DOHH2 (cell line): ENCODE results near the gene CHPT1.

Experiments used
- H3F3A ChIP-seq: fragments of 200-600 bp; sonication (generic), shearing (Covaris generic); 2 replicates; pipeline ENCODE4 v1.6.0; 2016; ENCODE audit warnings: antibody characterized with exemption, mild to moderate bottlenecking; ENCODE audit not compliant: control insufficient read depth, insufficient read depth
- H3K27ac ChIP-seq: fragments of 200-600 bp; sonication (generic); 2 replicates; pipeline ENCODE4 v1.5.1; 2014; ENCODE audit warnings: low read depth, mild to moderate bottlenecking, low read length, moderate library complexity
- H3K27me3 ChIP-seq: fragments of 200-600 bp; sonication (generic); 2 replicates; pipeline ENCODE4 v1.6.1; 2014; ENCODE audit warnings: mild to moderate bottlenecking, low read length, mixed read lengths; ENCODE audit not compliant: control insufficient read depth
- H3K36me3 ChIP-seq: fragments of 200-600 bp; sonication (generic); 2 replicates; pipeline ENCODE4 v1.6.1; 2014; ENCODE audit warnings: mild to moderate bottlenecking, low read length, moderate library complexity, mixed read lengths; ENCODE audit not compliant: control insufficient read depth
- H3K4me1 ChIP-seq: fragments of 200-600 bp; sonication (generic); 2 replicates; pipeline ENCODE4 v1.6.1; 2014; ENCODE audit warnings: mild to moderate bottlenecking, low read length, mixed read lengths; ENCODE audit not compliant: control insufficient read depth
- H3K4me2 ChIP-seq: fragments of 200-600 bp; sonication (generic); 2 replicates; pipeline ENCODE4 v1.6.0; 2014; ENCODE audit warnings: mild to moderate bottlenecking, low read length, moderate library complexity
- H3K4me3 ChIP-seq: fragments of 200-600 bp; sonication (generic); 2 replicates; pipeline ENCODE4 v1.5.1; 2014; ENCODE audit warnings: mild to moderate bottlenecking, low read length, mixed read lengths
- H3K79me2 ChIP-seq: fragments of 200-600 bp; sonication (generic); 2 replicates; pipeline ENCODE4 v1.6.1; 2014; ENCODE audit warnings: mild to moderate bottlenecking, low read length, mixed read lengths; ENCODE audit not compliant: control insufficient read depth
- H3K9me2 ChIP-seq: fragments of 200-600 bp; sonication (generic); replicated peaks from 2 replicates; pipeline ENCODE4 v1.6.1; 2014; ENCODE audit warnings: mild to moderate bottlenecking, low read length, mixed read lengths; ENCODE audit not compliant: control insufficient read depth
- H3K9me3 ChIP-seq: fragments of 200-600 bp; sonication (generic); 2 replicates; pipeline ENCODE4 v1.6.1; 2014; ENCODE audit warnings: antibody characterized with exemption, low read length, mixed read lengths; ENCODE audit not compliant: control insufficient read depth, insufficient read depth
- H4K20me1 ChIP-seq: fragments of 200-600 bp; sonication (generic); 2 replicates; pipeline ENCODE4 v1.6.0; 2014; ENCODE audit warnings: low read depth, mild to moderate bottlenecking, antibody characterized with exemption, low read length, moderate library complexity; ENCODE audit not compliant: control insufficient read depth, insufficient read depth
- EZH2phosphoT487 ChIP-seq: fragments of 200-600 bp; sonication (generic); IDR thresholded peaks from 2 replicates; pipeline ENCODE4 v1.6.1; 2017; ENCODE audit warnings: borderline replicate concordance, mild to moderate bottlenecking, antibody characterized with exemption, low read length, moderate library complexity, mixed read lengths
- TF ChIP-seq, protein P1 (sequence below): fragments of 200-600 bp; sonication (generic); IDR thresholded peaks from one replicate; pipeline ENCODE4 v1.5.1; 2014; ENCODE audit warnings: antibody characterized with exemption, mild to moderate bottlenecking, low read depth, low read length; ENCODE audit not compliant: poor library complexity, severe bottlenecking

CHPT1 gene

DNA sequence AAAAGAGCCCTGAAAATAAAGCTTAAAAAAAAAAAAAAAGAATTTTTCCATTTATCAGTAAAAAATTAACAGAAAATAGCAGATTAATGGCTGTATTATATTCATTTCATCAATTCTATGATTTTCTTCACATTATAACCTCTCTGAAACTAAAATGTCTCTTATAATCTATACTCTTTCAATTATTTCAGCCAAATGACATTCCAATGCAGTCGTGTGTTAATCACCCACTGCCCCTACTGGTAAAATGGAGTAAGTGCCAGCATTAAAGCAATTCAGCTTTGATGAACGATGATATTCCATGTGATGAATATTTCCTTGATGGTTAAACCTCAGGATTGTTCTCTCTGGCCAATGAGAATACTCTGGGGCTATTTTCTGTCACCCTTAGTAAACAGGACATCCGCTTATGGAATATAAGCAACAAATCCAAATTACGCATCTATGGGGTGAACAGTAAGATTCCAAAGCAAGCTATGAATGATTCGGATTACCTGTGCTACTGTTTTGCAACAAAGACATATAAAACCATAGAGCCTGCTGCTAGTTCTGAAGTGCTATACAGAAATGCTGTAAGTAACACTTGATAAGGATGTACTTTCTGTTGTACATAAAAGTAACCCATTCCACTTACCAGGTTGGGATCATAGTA lies 62.1 kb downstream of the CHPT1 start:
- Histone ChIP-seq H3F3A (no peaks in the 10 kb centered on the region; the same call in 1 of the 2 replicates), H3K27me3 (no peaks in the 10 kb centered on the region), H3K79me2 (no peaks in the 10 kb centered on the region), H4K20me1 (no peaks in the 10 kb centered on the region), H3K36me3 (peaks cover 12% of the 10 kb centered on the region), H3K27ac (no peak overlapping the region), H3K9me3 (no peaks in the 10 kb centered on the region), H3K9me2 (no peaks in the 10 kb centered on the region), H3K4me2 (no peak overlapping the region), H3K4me3 (no peak overlapping the region), H3K4me1 (peaks cover 8% of the 10 kb centered on the region)
- TF ChIP-seq, protein P1, sequence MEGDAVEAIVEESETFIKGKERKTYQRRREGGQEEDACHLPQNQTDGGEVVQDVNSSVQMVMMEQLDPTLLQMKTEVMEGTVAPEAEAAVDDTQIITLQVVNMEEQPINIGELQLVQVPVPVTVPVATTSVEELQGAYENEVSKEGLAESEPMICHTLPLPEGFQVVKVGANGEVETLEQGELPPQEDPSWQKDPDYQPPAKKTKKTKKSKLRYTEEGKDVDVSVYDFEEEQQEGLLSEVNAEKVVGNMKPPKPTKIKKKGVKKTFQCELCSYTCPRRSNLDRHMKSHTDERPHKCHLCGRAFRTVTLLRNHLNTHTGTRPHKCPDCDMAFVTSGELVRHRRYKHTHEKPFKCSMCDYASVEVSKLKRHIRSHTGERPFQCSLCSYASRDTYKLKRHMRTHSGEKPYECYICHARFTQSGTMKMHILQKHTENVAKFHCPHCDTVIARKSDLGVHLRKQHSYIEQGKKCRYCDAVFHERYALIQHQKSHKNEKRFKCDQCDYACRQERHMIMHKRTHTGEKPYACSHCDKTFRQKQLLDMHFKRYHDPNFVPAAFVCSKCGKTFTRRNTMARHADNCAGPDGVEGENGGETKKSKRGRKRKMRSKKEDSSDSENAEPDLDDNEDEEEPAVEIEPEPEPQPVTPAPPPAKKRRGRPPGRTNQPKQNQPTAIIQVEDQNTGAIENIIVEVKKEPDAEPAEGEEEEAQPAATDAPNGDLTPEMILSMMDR: peak; percentile 83
- TF ChIP-seq EZH2phosphoT487: no peak

DNA sequence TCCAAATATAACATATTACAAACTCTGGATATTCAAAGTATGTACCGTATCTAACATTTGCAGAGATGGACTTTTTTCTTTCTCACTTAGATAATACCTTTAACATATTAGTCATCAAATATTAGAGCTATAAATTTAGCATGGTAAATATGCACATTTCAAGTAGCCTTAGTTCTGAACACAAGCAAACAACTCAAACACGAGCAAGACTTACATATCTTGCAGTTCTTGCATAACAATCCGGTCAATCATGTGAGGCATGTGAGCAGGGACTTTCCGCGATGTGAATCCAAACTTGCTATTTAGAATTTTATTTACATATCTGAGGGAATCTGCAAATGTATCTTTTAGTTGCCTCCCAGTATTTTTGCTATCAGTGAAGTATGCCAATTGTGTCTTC lies 63.9 kb downstream of the CHPT1 start:
- H3K4me2 ChIP-seq: no peak overlapping the region
- no peaks in the 10 kb centered on the region for H3K9me2 ChIP-seq
- H3K36me3 ChIP-seq: peaks cover 12% of the 10 kb centered on the region

DNA sequence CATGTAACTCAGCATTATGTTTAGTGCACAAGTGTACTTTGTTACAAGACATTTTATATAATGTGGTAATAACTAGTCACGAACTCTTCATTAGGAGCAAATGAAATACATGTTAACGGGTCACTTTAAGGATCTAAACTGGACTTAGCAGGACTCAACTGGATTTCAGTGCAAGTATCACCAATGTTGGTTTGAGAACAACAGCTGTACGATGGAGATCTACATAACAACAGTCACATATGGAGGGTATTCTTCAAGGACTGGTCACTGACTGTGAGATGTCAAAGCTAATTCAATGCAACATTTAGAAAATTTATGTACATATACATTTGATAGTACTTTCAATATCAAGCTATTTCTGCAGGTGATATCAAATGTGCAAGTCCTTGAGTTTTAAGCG lies 64.3 kb downstream of the CHPT1 start:
- H4K20me1 ChIP-seq: no peaks in the 10 kb centered on the region
- H3K27ac ChIP-seq: no peak overlapping the region
- peaks cover 8% of the 10 kb centered on the region for H3K4me1 ChIP-seq
- H3K79me2 ChIP-seq: no peaks in the 10 kb centered on the region
- no peaks in the 10 kb centered on the region for H3K9me2 ChIP-seq
- H3K36me3 ChIP-seq: peaks cover 14% of the 10 kb centered on the region
- H3K27me3 ChIP-seq: no peaks in the 10 kb centered on the region
- no peak overlapping the region for H3K4me3 ChIP-seq
- H3F3A ChIP-seq: no peaks in the 10 kb centered on the region; the same call in 1 of the 2 replicates
- no peak for TF ChIP-seq EZH2phosphoT487
- TF ChIP-seq, protein P1: no peak
- H3K4me2 ChIP-seq: no peak overlapping the region
- no peaks in the 10 kb centered on the region for H3K9me3 ChIP-seq

More for the DNA sequence above, 63.9 kb downstream of the CHPT1 start:
- TF ChIP-seq, protein P1: no peak
- no peak for TF ChIP-seq EZH2phosphoT487
- Histone ChIP-seq H3K4me1 (peaks cover 8% of the 10 kb centered on the region), H3K9me3 (no peaks in the 10 kb centered on the region), H3K27me3 (no peaks in the 10 kb centered on the region), H3F3A (no peaks in the 10 kb centered on the region; the same call in 1 of the 2 replicates), H3K27ac (no peak overlapping the region), H4K20me1 (no peaks in the 10 kb centered on the region), H3K79me2 (no peaks in the 10 kb centered on the region), H3K4me3 (no peak overlapping the region)
